ENCODE measurements around the gene MMP3. TPM values are rescaled to one million over a fixed set of nuclear protein-coding genes. Genes with fewer than 3 reads are reported as not detected.
A peak's percentile ranks its signal among the peaks of the same experiment; 100 is the strongest.

MMP3 gene
- total RNA-seq, 4 donors from 2014 or later: 10.4 to 201 (median 80.5) TPM

- no peak overlapping the region for H3K4me3 ChIP-seq
- in situ Hi-C loops (cut with MboI; ENCODE audit: low sequenced_read_pairs in 4 of 4): no loop called here
- intact Hi-C loops (cut with DNase I; ENCODE audit: low total_unique reads): no loop called here
- H3K27me3 ChIP-seq: no peaks in the 10 kb centered on the region
- DNase-seq (peak in 1 of 2 donors; percentile 22), ATAC-seq (peak in 1 of 2 donors; percentile 41)
- no peaks in the 10 kb centered on the region for H3K4me1 ChIP-seq
- no peaks in the 10 kb centered on the region for H3K36me3 ChIP-seq
- TF ChIP-seq CTCF (IDR thresholded peaks at IDR 0.05 in 4 of 5, conservative IDR thresholded peaks at IDR 0.05 in 1 of 5): no peak
- no peaks in the 10 kb centered on the region for H3K9me3 ChIP-seq
- no peak overlapping the region for H3K27ac ChIP-seq
Observed at GRCh38 chr11:102799681-102800340, 43.6 kb downstream of the MMP3 start.

- DNase-seq (no peak), ATAC-seq (no peak)
- Histone ChIP-seq H3K36me3 (no peaks in the 10 kb centered on the region), H3K27ac (no peak within 1 kb of the TSS), H3K4me3 (no peak within 1 kb of the TSS), H3K27me3 (no peaks in the 10 kb centered on the region), H3K9me3 (no peaks in the 10 kb centered on the region), H3K4me1 (no peaks in the 10 kb centered on the region)
- no peak for TF ChIP-seq POLR2A (IDR thresholded peaks at IDR 0.05)
- no peak for TF ChIP-seq CTCF (IDR thresholded peaks at IDR 0.05 in 4 of 5, conservative IDR thresholded peaks at IDR 0.05 in 1 of 5)
- intact Hi-C loops (cut with DNase I; ENCODE audit: low total_unique reads) (no loop called here), in situ Hi-C loops (cut with MboI; ENCODE audit: low sequenced_read_pairs in 4 of 4) (no loop called here)
Observed at GRCh38 chr11:102798012-102798746, 45.2 kb downstream of the MMP3 start, which contains the start of gene MMP1. Gene MMP1, minus strand, starts transcription at chr11:102798160. Its CDS starts 68 bp downstream, at chr11:102798092.

DNA sequence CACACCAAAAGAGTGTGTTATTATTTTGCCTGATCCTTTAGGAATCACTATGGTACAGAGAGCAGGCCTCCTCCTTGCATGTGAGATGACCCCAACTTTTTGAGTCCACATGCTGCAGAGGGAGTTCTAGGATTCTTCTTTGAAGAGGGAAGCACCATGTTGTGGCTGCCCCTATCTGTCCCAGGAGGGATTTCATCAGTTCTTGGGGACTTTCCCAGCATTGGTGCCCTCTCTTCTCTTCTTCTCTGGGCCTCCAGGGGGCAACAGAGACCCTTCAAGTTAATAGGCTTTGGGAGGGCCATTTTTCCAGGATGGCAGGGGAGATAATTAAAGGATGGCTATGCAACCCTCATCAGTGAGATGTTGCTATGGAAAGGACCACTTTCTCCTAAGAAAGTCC lies 49.0 kb downstream of the MMP3 start:
- H3K36me3 ChIP-seq: no peaks in the 10 kb centered on the region
- intact Hi-C loops (cut with DNase I; ENCODE audit: low total_unique reads) (no loop called here), in situ Hi-C loops (cut with MboI; ENCODE audit: low sequenced_read_pairs in 4 of 4) (no loop called here)
- no peak for ATAC-seq
- no peak overlapping the region for H3K4me3 ChIP-seq
- H3K27ac ChIP-seq: no peak overlapping the region
- DNase-seq: no peak
- H3K27me3 ChIP-seq: no peaks in the 10 kb centered on the region
- TF ChIP-seq CTCF (IDR thresholded peaks at IDR 0.05 in 4 of 5, conservative IDR thresholded peaks at IDR 0.05 in 1 of 5): no peak
- no peak for TF ChIP-seq POLR2A (IDR thresholded peaks at IDR 0.05)
- no peaks in the 10 kb centered on the region for H3K4me1 ChIP-seq
- no peaks in the 10 kb centered on the region for H3K9me3 ChIP-seq

GRCh38 chr11:102793677-102794290 lies 49.6 kb downstream of the MMP3 start:
- ATAC-seq: no peak
- in situ Hi-C loops (cut with MboI; ENCODE audit: low sequenced_read_pairs in 4 of 4): no loop called here

More at GRCh38 chr11:102793677-102794290, 49.6 kb downstream of the MMP3 start:
- H3K4me1 ChIP-seq: no peaks in the 10 kb centered on the region
- H3K4me3 ChIP-seq: no peak overlapping the region
- no peak overlapping the region for H3K27ac ChIP-seq
- no peaks in the 10 kb centered on the region for H3K27me3 ChIP-seq
- intact Hi-C loops (cut with DNase I; ENCODE audit: low total_unique reads): no loop called here
- TF ChIP-seq POLR2A (IDR thresholded peaks at IDR 0.05) (no peak), CTCF (IDR thresholded peaks at IDR 0.05 in 4 of 5, conservative IDR thresholded peaks at IDR 0.05 in 1 of 5) (no peak)
- DNase-seq: no peak
- no peaks in the 10 kb centered on the region for H3K36me3 ChIP-seq
- H3K9me3 ChIP-seq: no peaks in the 10 kb centered on the region

Data from gastrocnemius medialis (tissue), 4 donors.